WTC11 (cell line): ENCODE data around the gene TAC3. TPM values are rescaled to one million over a fixed set of nuclear protein-coding genes. Genes with fewer than 3 reads are reported as not detected.

Source experiments
- ATAC-seq: fragments of 200-7000 bp; cut with Tn5 transposase; 2 replicates; pipeline ENCODE4 v1.10.0; 2021; ENCODE audit warnings: mild to moderate bottlenecking, moderate library complexity
- CTCF ChIA-PET: fragments of 300-600 bp; sonication (Branson Sonifier 250); formaldehyde crosslinking; loops from one replicate; lab custom pipeline; 2021; ENCODE audit warnings: antibody characterized with exemption; lab: Charles Lee
- POLR2A ChIA-PET: fragments of 350-600 bp; sonication (Branson Sonifier 250); formaldehyde crosslinking; loops from one replicate; lab custom pipeline; 2021; ENCODE audit warnings: antibody characterized with exemption; lab: Charles Lee
- DNase-seq: peaks from one replicate; pipeline ENCODE4 v3.0.0; 2021; ENCODE audit warnings: low spot score
- H3K27ac Mint-ChIP-seq: 2 replicates; pipeline ENCODE4 v1.8.0; 2021; ENCODE audit warnings: mixed read lengths
- H3K27me3 Mint-ChIP-seq: 2 replicates; pipeline ENCODE4 v1.8.0; 2021; ENCODE audit warnings: low read depth, mild to moderate bottlenecking, moderate library complexity, mixed read lengths
- H3K36me3 Mint-ChIP-seq: 2 replicates; pipeline ENCODE4 v1.8.0; 2021; ENCODE audit warnings: mixed read lengths
- H3K4me1 Mint-ChIP-seq: 2 replicates; pipeline ENCODE4 v1.8.0; 2022; ENCODE audit warnings: mixed read lengths
- H3K4me3 Mint-ChIP-seq: 2 replicates; pipeline ENCODE4 v1.8.0; 2021; ENCODE audit warnings: mild to moderate bottlenecking, moderate library complexity, mixed read lengths
- H3K9me3 Mint-ChIP-seq: 2 replicates; pipeline ENCODE4 v1.8.0; 2021; ENCODE audit warnings: mixed read lengths
- CTCF ChIP-seq: fragments of 200-600 bp; IDR thresholded peaks from 2 replicates; pipeline ENCODE4 v1.8.0; 2022; ENCODE audit warnings: antibody characterized with exemption
- E2F5 ChIP-seq: sonication (generic); formaldehyde crosslinking; IDR thresholded peaks from 2 replicates; pipeline ENCODE4 v1.8.1; 2022; ENCODE audit warnings: mild to moderate bottlenecking, moderate library complexity, missing genetic modification reagents
- FOXK1 ChIP-seq: sonication (generic); formaldehyde crosslinking; IDR thresholded peaks from 2 replicates; pipeline ENCODE4 v1.8.0; 2022; ENCODE audit warnings: mild to moderate bottlenecking, moderate library complexity, missing genetic modification reagents
- FOXP1 ChIP-seq: sonication (generic); formaldehyde crosslinking; IDR thresholded peaks from 2 replicates; pipeline ENCODE4 v1.8.0; 2022; ENCODE audit warnings: missing genetic modification reagents, mild to moderate bottlenecking, moderate library complexity, borderline replicate concordance
- MXD4 ChIP-seq: fragments of 250-450 bp; sonication (Bioruptor Pico); IDR thresholded peaks from 2 replicates; pipeline ENCODE4 v1.8.0; 2021; ENCODE audit warnings: mild to moderate bottlenecking, moderate library complexity, borderline replicate concordance
- NFYB ChIP-seq: sonication (generic); formaldehyde crosslinking; conservative IDR thresholded peaks from 2 replicates; pipeline ENCODE4 v1.8.0; 2022; ENCODE audit warnings: low read depth, missing genetic modification reagents
- NR2C2 ChIP-seq: sonication (generic); formaldehyde crosslinking; IDR thresholded peaks from 2 replicates; pipeline ENCODE4 v1.8.0; 2022; ENCODE audit warnings: mild to moderate bottlenecking, missing genetic modification reagents
- OVOL2 ChIP-seq: fragments of 250-450 bp; sonication (Bioruptor Pico); IDR thresholded peaks from 2 replicates; pipeline ENCODE4 v1.9.0; 2021; ENCODE audit warnings: mild to moderate bottlenecking, borderline replicate concordance
- SMAD4 ChIP-seq: sonication (generic); formaldehyde crosslinking; IDR thresholded peaks from 2 replicates; pipeline ENCODE4 v1.8.0; 2022; ENCODE audit warnings: mild to moderate bottlenecking, missing genetic modification reagents
- SOX15 ChIP-seq: fragments of 250-450 bp; sonication (Bioruptor Pico); IDR thresholded peaks from 2 replicates; pipeline ENCODE4 v1.9.0; 2021; ENCODE audit warnings: mild to moderate bottlenecking
- ZMAT4 ChIP-seq: fragments of 250-450 bp; sonication (Bioruptor Pico); IDR thresholded peaks from 2 replicates; pipeline ENCODE4 v1.9.0; 2021; ENCODE audit warnings: mild to moderate bottlenecking
- ZNF671 ChIP-seq: fragments of 250-450 bp; sonication (Bioruptor Pico); IDR thresholded peaks from 2 replicates; pipeline ENCODE4 v1.8.0; 2021; ENCODE audit warnings: mild to moderate bottlenecking
- total RNA-seq: library from RNA; stranded (reverse); gene quantifications from 3 replicates; pipeline ENCODE4 v1.2.3, GENCODE V29; 2021
- TF ChIP-seq, protein P1 (sequence below): sonication (generic); formaldehyde crosslinking; conservative IDR thresholded peaks from 2 replicates; pipeline ENCODE4 v1.8.1; 2022; ENCODE audit warnings: mild to moderate bottlenecking, missing genetic modification reagents
- TF ChIP-seq, protein P2 (sequence below): fragments of 250-450 bp; sonication (Bioruptor Pico); conservative IDR thresholded peaks from 2 replicates; pipeline ENCODE4 v1.9.0; 2021; ENCODE audit warnings: mild to moderate bottlenecking
- TF ChIP-seq, protein P3 (sequence below): sonication (generic); formaldehyde crosslinking; IDR thresholded peaks from 2 replicates; pipeline ENCODE4 v1.8.1; 2023; ENCODE audit warnings: mild to moderate bottlenecking, moderate library complexity, missing genetic modification reagents
- TF ChIP-seq, protein P4 (sequence below): sonication (generic); formaldehyde crosslinking; IDR thresholded peaks from 2 replicates; pipeline ENCODE4 v1.8.0; 2022; ENCODE audit warnings: mild to moderate bottlenecking, missing genetic modification reagents

TAC3 gene
- total RNA-seq, 1 experiment from 2014 or later, result 4.1 TPM

DNA sequence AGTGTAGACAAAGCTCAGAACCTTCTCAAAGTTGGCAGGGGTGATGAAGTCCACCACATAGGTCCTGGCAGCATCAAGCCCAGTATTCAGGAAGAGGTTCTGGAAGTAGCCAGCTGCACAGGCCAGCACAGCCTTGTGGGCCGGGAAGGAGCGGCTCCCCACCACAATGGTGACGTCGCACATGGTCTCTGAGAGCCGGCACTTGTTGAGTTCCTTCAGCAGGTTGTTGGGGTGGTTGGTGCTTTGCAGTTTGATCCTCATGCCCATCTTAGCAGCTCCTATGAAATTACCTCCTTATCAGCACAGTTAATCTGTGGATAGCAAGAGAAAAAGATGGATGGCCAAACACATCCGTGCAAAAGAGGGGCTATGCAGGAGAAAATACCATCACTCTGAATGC is 11.7 kb downstream of the TAC3 start (continued):
- TF ChIP-seq NFYB (CRISPR knock-in tag), result no peak
- no peak for TF ChIP-seq ZMAT4 (CRISPR knock-in tag)
- no peak for TF ChIP-seq SOX15 (CRISPR knock-in tag)
- no peak for TF ChIP-seq FOXK1 (CRISPR knock-in tag)
- TF ChIP-seq, protein P1, sequence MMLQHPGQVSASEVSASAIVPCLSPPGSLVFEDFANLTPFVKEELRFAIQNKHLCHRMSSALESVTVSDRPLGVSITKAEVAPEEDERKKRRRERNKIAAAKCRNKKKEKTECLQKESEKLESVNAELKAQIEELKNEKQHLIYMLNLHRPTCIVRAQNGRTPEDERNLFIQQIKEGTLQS, result no peak

GRCh38 chr12:57003395-57003794 is 12.9 kb downstream of the TAC3 start:
- TF ChIP-seq NR2C2 (CRISPR knock-in tag) (no peak), OVOL2 (CRISPR knock-in tag) (no peak), MXD4 (CRISPR knock-in tag) (no peak), ZNF671 (no peak), SMAD4 (no peak), E2F5 (CRISPR knock-in tag) (no peak), FOXP1 (CRISPR knock-in tag) (no peak)
- TF ChIP-seq, protein P2, sequence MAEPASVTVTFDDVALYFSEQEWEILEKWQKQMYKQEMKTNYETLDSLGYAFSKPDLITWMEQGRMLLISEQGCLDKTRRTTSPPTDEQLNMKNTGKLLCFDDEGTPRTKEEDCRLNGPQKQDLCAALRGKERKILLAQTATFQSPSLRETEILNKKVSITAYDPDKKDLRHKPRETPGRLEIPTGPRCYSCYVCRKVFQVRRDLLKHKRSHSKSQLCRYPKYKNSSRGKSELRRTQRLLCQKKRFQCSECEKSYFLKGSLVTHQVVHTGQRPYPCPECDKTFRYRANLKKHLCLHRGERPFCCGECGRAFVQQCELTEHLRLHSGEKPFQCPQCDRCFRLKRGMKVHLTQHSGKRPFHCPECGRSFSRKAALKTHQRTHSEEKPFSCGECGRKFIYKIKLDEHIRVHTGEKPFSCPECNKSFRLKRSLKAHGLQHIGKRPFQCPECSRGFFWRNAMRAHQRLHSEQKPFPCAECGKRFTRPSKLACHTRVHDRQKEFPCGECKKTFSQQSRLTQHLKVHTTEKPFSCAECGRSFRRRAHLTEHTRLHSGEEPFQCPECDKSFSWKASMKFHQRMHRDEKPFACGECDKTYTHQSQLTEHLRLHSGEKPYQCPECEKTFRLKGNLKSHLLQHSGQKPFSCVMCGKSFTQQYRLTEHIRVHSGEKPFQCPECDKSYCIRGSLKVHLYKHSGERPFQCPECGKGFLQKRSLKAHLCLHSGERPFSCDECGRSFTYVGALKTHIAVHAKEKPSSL (CRISPR knock-in tag), result no peak
- TF ChIP-seq, all 79 proteins: peak for 0
- ChIA-PET CTCF (interaction anchor here (0.8 to 3.5 kb wide), 8 partner anchors 10 to 245 kb away, joined by 3 to 30 read pairs (median 4); partner anchors contain the start of gene STAT6), POLR2A (no interaction called here)
- H3K27me3 Mint-ChIP-seq, result no peaks in the 10 kb centered on the region
- peaks cover 21% of the 10 kb centered on the region for H3K4me1 Mint-ChIP-seq
- no peak for ATAC-seq
- no peak overlapping the region for H3K4me3 Mint-ChIP-seq
- H3K36me3 Mint-ChIP-seq, result peaks cover 32% of the 10 kb centered on the region
- DNase-seq, result no peak
- H3K27ac Mint-ChIP-seq, result no peak overlapping the region
- H3K9me3 Mint-ChIP-seq, result no peaks in the 10 kb centered on the region

GRCh38 chr12:57001448-57001906 is 14.9 kb downstream of the TAC3 start:
- ATAC-seq (peak; percentile 66), DNase-seq (peak; percentile 91)
- H3K27ac Mint-ChIP-seq, result no peak overlapping the region
- 0 out of 2 replicates have a peak, but pooled peaks have one; percentile 38 for TF ChIP-seq FOXK1 (CRISPR knock-in tag)
- TF ChIP-seq, protein P3, sequence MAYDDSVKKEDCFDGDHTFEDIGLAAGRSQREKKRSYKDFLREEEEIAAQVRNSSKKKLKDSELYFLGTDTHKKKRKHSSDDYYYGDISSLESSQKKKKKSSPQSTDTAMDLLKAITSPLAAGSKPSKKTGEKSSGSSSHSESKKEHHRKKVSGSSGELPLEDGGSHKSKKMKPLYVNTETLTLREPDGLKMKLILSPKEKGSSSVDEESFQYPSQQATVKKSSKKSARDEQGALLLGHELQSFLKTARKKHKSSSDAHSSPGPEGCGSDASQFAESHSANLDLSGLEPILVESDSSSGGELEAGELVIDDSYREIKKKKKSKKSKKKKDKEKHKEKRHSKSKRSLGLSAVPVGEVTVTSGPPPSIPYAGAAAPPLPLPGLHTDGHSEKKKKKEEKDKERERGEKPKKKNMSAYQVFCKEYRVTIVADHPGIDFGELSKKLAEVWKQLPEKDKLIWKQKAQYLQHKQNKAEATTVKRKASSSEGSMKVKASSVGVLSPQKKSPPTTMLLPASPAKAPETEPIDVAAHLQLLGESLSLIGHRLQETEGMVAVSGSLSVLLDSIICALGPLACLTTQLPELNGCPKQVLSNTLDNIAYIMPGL (CRISPR knock-in tag), result peak; percentile 65; the same call in 1 of the 2 replicates
- TF ChIP-seq CTCF, result peak; percentile 88
- TF ChIP-seq, protein P4, sequence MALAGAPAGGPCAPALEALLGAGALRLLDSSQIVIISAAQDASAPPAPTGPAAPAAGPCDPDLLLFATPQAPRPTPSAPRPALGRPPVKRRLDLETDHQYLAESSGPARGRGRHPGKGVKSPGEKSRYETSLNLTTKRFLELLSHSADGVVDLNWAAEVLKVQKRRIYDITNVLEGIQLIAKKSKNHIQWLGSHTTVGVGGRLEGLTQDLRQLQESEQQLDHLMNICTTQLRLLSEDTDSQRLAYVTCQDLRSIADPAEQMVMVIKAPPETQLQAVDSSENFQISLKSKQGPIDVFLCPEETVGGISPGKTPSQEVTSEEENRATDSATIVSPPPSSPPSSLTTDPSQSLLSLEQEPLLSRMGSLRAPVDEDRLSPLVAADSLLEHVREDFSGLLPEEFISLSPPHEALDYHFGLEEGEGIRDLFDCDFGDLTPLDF (CRISPR knock-in tag), result no peak
- peaks cover 12% of the 10 kb centered on the region for H3K4me1 Mint-ChIP-seq
- no peak overlapping the region for H3K4me3 Mint-ChIP-seq
- no peaks in the 10 kb centered on the region for H3K9me3 Mint-ChIP-seq
- H3K36me3 Mint-ChIP-seq, result peaks cover 34% of the 10 kb centered on the region
- POLR2A ChIA-PET, result interaction anchor here (0.6 kb wide), 1 partner anchor 240 kb away, joined by 3 read pairs; no protein-coding TSS in a partner anchor
- CTCF ChIA-PET, result interaction anchor here (0.5 to 3.5 kb wide), 65 partner anchors 8 to 672 kb away, joined by 3 to 52 read pairs (median 4); partner anchors contain the start of genes BAZ2A, HSD17B6, LRP1 and MYO1A
- no peaks in the 10 kb centered on the region for H3K27me3 Mint-ChIP-seq
